HEK293T (cell line): Measurements from ENCODE around the gene CD300A.

Experiments used
- CTCF ChIA-PET: fragments of 350-600 bp; formaldehyde crosslinking; extraction: SDS; loops from one replicate; lab custom pipeline; 2021; ENCODE audit warnings: antibody characterized with exemption, inconsistent platforms; lab: Yijun Ruan, JAX
- POLR2A ChIA-PET: fragments of 350-600 bp; formaldehyde crosslinking; extraction: SDS; loops from one replicate; lab custom pipeline; 2020; ENCODE audit warnings: antibody characterized with exemption, inconsistent platforms; lab: Yijun Ruan, JAX
- DNase-seq: peaks from one replicate; pipeline ENCODE4 v3.0.0; 2012; ENCODE audit warnings: mixed read lengths; ENCODE audit errors: extremely low spot score
- ARNT ChIP-seq: fragments of 450-650 bp; IDR thresholded peaks from 2 replicates; pipeline ENCODE4 v1.6.1; 2017; ENCODE audit warnings: mild to moderate bottlenecking
- BHLHE40 ChIP-seq: fragments of 450-650 bp; IDR thresholded peaks from 2 replicates; pipeline ENCODE4 v1.6.1; 2016; ENCODE audit warnings: mild to moderate bottlenecking, moderate library complexity, borderline replicate concordance
- CTBP1 ChIP-seq: fragments of 450-650 bp; IDR thresholded peaks from 2 replicates; pipeline ENCODE4 v1.6.1; 2016; ENCODE audit warnings: borderline replicate concordance
- ELF4 ChIP-seq: fragments of 450-650 bp; IDR thresholded peaks from 2 replicates; pipeline ENCODE4 v1.6.1; 2017; ENCODE audit warnings: antibody characterized with exemption
- FOXA1 ChIP-seq: fragments of 450-650 bp; IDR thresholded peaks from 2 replicates; pipeline ENCODE4 v1.6.1; 2016; ENCODE audit warnings: mild to moderate bottlenecking
- FOXK2 ChIP-seq: fragments of 450-650 bp; IDR thresholded peaks from 2 replicates; pipeline ENCODE4 v1.6.1; 2016; ENCODE audit warnings: mild to moderate bottlenecking
- FOXM1 ChIP-seq: fragments of 450-650 bp; IDR thresholded peaks from 2 replicates; pipeline ENCODE4 v1.6.1; 2017; ENCODE audit warnings: mild to moderate bottlenecking, borderline replicate concordance
- HDGF ChIP-seq: fragments of 450-650 bp; IDR thresholded peaks from 2 replicates; pipeline ENCODE4 v1.6.1; 2017; ENCODE audit warnings: antibody characterized with exemption, borderline replicate concordance
- L3MBTL2 ChIP-seq: fragments of 450-650 bp; conservative IDR thresholded peaks from 2 replicates; pipeline ENCODE4 v1.6.1; 2016; ENCODE audit warnings: mild to moderate bottlenecking
- LEF1 ChIP-seq: fragments of 450-650 bp; IDR thresholded peaks from 2 replicates; pipeline ENCODE4 v1.6.1; 2017; ENCODE audit warnings: mild to moderate bottlenecking, borderline replicate concordance
- NFRKB ChIP-seq: fragments of 450-650 bp; IDR thresholded peaks from 2 replicates; pipeline ENCODE4 v1.6.1; 2016; ENCODE audit warnings: mild to moderate bottlenecking, moderate library complexity
- SP1 ChIP-seq: fragments of 450-650 bp; IDR thresholded peaks from 2 replicates; pipeline ENCODE4 v1.6.1; 2017
- SUZ12 ChIP-seq: fragments of 450-650 bp; IDR thresholded peaks from 2 replicates; pipeline ENCODE4 v1.6.1; 2016; ENCODE audit warnings: mild to moderate bottlenecking
- TARDBP ChIP-seq: fragments of 450-650 bp; IDR thresholded peaks from 2 replicates; pipeline ENCODE4 v1.6.1; 2016
- ZNF384 ChIP-seq: fragments of 450-650 bp; IDR thresholded peaks from 2 replicates; pipeline ENCODE4 v1.6.1; 2016
- TF ChIP-seq, protein P1 (sequence below): fragments of 450-650 bp; IDR thresholded peaks from 2 replicates; pipeline ENCODE4 v1.6.1; 2016

The CD300A gene

DNA sequence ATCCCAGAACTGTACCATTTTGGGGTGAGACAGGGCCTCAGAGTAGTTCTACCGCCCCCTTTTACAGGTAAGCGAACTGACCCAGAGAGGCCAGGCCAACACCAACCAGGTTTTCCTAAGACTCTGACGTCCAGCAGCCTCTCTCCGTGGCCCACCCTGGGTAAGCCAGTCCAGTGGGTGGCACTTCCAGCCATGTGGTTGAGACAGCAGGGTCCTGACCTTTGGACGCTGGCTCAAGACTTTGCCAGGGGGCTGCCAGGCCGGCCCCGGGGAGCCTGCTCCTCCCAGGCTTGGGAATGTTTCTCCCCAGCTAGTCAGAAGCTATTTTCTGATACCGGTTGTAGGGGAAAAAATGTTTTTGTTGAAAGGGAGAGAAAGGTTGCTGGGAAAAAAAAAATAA, 17.7 kb upstream of the CD300A start:
- CTCF ChIA-PET = no interaction called here
- DNase-seq = no peak
- POLR2A ChIA-PET = no interaction called here
- TF ChIP-seq TARDBP (no peak), ELF4 (no peak), HDGF (no peak)
- TF ChIP-seq, protein P1, sequence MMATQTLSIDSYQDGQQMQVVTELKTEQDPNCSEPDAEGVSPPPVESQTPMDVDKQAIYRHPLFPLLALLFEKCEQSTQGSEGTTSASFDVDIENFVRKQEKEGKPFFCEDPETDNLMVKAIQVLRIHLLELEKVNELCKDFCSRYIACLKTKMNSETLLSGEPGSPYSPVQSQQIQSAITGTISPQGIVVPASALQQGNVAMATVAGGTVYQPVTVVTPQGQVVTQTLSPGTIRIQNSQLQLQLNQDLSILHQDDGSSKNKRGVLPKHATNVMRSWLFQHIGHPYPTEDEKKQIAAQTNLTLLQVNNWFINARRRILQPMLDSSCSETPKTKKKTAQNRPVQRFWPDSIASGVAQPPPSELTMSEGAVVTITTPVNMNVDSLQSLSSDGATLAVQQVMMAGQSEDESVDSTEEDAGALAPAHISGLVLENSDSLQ = no peak

DNA sequence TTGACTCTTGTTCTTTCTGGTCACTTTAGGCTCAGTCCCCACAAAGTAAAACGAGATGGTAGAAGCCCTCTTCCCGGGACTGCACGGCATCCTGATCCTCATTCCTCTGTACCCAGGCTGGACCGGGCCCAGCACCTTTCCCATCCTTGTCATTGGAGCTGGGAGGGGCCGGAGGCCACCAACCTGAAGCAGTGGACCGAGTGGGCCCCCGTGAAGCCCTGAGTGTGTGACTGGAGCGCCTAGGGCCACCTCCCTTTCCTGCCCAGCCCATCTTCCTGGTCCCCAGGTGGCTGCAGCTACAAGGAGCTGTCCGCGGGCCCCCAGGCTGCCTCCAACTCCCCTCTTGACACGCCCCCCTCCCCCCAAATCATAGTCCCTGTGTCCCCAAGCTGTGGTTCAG, 17.1 kb upstream of the CD300A start:
- no peak for DNase-seq
- TF ChIP-seq ARNT (no peak), TARDBP (no peak), ELF4 (no peak), SUZ12 (no peak), NFRKB (no peak), LEF1 (no peak), FOXK2 (no peak), HDGF (no peak), SP1 (no peak), FOXM1 (no peak), FOXA1 (no peak), L3MBTL2 (no peak), BHLHE40 (no peak), ZNF384 (no peak), CTBP1 (no peak)
- TF ChIP-seq, protein P1 = no peak
- POLR2A ChIA-PET = no interaction called here
- CTCF ChIA-PET = no interaction called here

DNA sequence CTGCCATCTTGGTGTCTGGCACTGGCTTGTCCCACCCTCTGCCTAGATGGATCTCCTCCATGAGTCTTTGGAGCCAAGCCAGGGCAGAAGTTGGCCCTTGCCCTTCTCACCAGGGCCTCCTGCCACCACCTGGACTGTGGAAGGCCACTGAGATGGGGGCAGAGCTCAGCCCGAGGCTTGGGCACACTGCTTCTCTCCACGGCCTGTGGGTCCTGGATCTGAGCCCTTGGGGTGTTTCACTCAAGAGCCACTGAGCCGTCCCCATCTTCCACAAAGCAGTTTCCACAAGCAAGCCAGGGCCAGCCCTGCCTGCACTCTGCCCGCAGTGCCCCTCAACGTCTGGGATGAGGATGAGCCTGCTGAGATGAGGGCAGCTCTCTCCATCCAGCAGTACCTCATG, 16.7 kb upstream of the CD300A start:
- POLR2A ChIA-PET = no interaction called here
- DNase-seq = no peak
- TF ChIP-seq LEF1 (no peak), FOXK2 (no peak), CTBP1 (no peak), BHLHE40 (no peak), HDGF (no peak), L3MBTL2 (no peak), ZNF384 (no peak), SUZ12 (no peak), NFRKB (no peak), FOXM1 (no peak), TARDBP (no peak), ELF4 (no peak), ARNT (no peak), SP1 (no peak)
- TF ChIP-seq, protein P1 = no peak
- CTCF ChIA-PET = no interaction called here

DNA sequence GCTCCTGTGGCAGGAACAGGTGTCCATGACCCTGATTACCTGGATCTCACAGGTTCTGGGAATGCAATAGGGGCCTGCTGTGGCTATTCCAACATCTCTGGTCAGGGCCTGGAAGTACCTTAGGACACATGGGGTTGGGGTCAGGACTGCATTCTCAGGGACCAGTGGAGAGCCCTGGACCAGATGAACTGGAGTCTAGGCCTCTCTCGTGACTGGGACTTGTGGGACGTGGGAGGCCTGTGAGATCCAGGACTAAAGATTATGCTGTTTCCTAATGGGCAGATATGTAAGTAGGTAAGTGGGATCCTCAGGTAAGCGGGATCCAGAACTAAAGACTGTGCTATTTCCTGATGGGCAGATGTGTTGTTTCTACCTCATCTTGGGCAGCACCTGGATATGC, 16.2 kb upstream of the CD300A start:
- CTCF ChIA-PET = no interaction called here
- DNase-seq = no peak
- POLR2A ChIA-PET = no interaction called here
- TF ChIP-seq FOXK2 (no peak), SP1 (no peak), ELF4 (no peak), SUZ12 (no peak), TARDBP (no peak), FOXA1 (no peak)
- TF ChIP-seq, protein P1 = no peak

DNA sequence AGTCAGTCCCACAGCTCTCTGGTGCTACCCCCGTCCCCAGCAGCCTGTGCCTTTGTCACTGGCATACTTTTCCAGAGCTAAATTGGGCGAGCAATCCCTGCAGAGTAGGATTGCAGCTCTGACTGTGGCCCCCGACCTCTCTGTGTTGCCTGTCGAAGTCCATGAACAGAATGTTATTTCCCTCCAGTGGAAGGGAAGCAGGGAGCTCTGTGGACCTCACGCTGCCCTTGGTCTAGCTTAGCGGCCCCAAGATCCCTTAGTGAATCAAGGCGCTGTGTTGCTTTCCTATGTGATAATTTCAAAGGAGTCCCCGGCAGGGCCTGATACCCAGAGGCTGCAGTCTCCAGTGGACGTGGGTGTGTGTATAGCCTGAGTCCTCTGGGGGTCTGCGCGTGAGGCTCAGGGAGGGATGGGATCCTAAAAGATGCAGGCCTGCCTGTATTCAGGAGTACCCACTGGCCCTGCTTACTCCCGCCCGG, 15.5 kb upstream of the CD300A start:
- no peak for DNase-seq
- ChIA-PET CTCF (no interaction called here), POLR2A (no interaction called here)
- TF ChIP-seq FOXM1 (no peak), SUZ12 (no peak), FOXA1 (no peak), L3MBTL2 (no peak)

DNA sequence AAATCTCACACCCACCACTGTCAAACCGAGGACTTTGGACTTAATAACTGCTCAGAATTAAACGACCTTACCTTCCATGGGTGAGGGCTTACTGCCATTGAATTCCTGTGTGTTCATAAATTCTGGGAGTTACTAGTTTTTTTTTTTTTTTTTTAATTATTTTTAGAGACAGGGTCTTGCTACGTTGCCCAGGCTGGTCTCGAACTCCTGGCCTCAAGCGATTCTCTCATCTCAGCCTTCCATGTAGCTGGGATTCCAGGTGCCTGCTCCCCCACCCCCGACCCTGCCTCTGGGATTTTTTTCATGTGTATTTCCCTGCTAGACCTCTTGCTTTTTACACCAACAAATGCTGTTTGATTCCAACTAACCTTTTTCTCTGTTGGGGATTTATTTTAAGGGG, 14.9 kb upstream of the CD300A start:
- TF ChIP-seq HDGF = no peak
- no peak for TF ChIP-seq TARDBP
- TF ChIP-seq ARNT = no peak
- no peak for TF ChIP-seq FOXA1
- TF ChIP-seq SP1 = no peak
- TF ChIP-seq LEF1 = no peak
- TF ChIP-seq ELF4 = no peak
- TF ChIP-seq SUZ12 = no peak
- TF ChIP-seq FOXK2 = no peak
- no peak for TF ChIP-seq ZNF384
- no peak for TF ChIP-seq BHLHE40
- no peak for TF ChIP-seq CTBP1
- TF ChIP-seq, protein P1 = no peak
- TF ChIP-seq NFRKB = no peak
- TF ChIP-seq FOXM1 = no peak
- TF ChIP-seq L3MBTL2 = no peak
- no peak for DNase-seq
- ChIA-PET CTCF (interaction anchor here (0.7 to 0.8 kb wide), 2 partner anchors 42 to 72 kb away, joined by 4 to 5 read pairs; no protein-coding TSS in a partner anchor), POLR2A (interaction anchor here (3.3 to 4.4 kb wide), 2 partner anchors 8 to 21 kb away, joined by 20 to 27 read pairs; no protein-coding TSS in a partner anchor)
